ENCODE results near the gene RAD51B.

Gene RAD51B

GRCh38 chr14:68309616-68310015 lies 490.0 kb downstream of the RAD51B start:
- Mint-ChIP-seq H3K4me3 (no peak overlapping the region), H3K36me3 (ENCODE audit: low read depth) (no peaks in the 10 kb centered on the region), H3K27ac (no peak overlapping the region), H3K9me3 (no peaks in the 10 kb centered on the region), H3K27me3 (ENCODE audit: low read depth) (no peaks in the 10 kb centered on the region), H3K4me1 (ENCODE audit: low read depth) (peaks cover 8% of the 10 kb centered on the region)

DNA sequence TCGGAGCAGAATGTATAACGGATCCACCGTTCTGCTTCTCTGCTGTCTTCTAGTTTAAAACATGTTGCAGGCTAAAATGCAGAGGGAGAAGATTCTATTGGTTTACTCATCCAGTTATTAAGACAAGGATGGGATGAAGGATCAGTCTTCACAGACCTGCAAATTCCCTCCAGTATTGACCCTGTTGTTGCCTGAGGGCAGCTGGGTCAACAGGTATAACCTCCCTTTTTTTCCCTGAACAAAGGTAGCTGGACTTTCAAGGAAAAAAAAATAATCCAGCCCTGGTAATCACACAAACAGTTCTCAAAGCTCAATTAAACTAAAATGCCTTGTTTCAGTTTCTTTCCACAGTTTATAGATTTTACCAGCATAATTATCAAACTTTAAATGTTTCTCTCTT lies 492.7 kb downstream of the RAD51B start:
- H3K36me3 Mint-ChIP-seq (ENCODE audit: low read depth): peaks cover 2% of the 10 kb centered on the region
- no peak overlapping the region for H3K4me3 Mint-ChIP-seq
- no peak overlapping the region for H3K27ac Mint-ChIP-seq
- H3K27me3 Mint-ChIP-seq (ENCODE audit: low read depth): no peaks in the 10 kb centered on the region
- H3K4me1 Mint-ChIP-seq (ENCODE audit: low read depth): peaks cover 12% of the 10 kb centered on the region
- no peaks in the 10 kb centered on the region for H3K9me3 Mint-ChIP-seq

GRCh38 chr14:68312884-68313610 lies 493.5 kb downstream of the RAD51B start:
- Mint-ChIP-seq H3K4me1 (ENCODE audit: low read depth) (peaks cover 12% of the 10 kb centered on the region), H3K27me3 (ENCODE audit: low read depth) (no peaks in the 10 kb centered on the region), H3K27ac (no peak overlapping the region), H3K4me3 (no peak overlapping the region), H3K9me3 (peaks cover 3% of the 10 kb centered on the region), H3K36me3 (ENCODE audit: low read depth) (peaks cover 2% of the 10 kb centered on the region)

GRCh38 chr14:68314642-68315041 lies 495.1 kb downstream of the RAD51B start:
- Mint-ChIP-seq H3K36me3 (ENCODE audit: low read depth) (peaks cover 2% of the 10 kb centered on the region), H3K9me3 (peaks cover 3% of the 10 kb centered on the region), H3K27me3 (ENCODE audit: low read depth) (no peaks in the 10 kb centered on the region), H3K4me1 (ENCODE audit: low read depth) (peaks cover 12% of the 10 kb centered on the region), H3K4me3 (no peak overlapping the region), H3K27ac (no peak overlapping the region)

DNA sequence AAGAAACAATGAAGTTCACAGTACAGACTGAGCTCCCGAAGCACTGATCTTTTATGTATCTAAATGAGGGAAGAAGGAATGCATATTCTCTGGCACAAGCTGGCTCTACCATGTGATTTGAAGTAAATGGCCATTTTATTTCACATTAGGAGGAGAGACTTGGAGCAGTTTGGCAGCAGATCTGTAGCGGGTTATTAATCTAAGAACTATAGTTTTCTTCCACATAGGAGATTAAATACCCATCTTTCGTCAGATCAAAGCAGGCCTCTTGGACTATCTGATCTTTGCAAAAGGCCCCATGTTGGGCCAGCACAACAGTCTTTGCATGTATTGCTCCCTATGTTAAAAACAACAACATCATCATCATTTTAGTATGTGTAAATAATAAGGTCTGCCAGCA lies 495.5 kb downstream of the RAD51B start:
- Mint-ChIP-seq H3K27ac (no peak overlapping the region), H3K36me3 (ENCODE audit: low read depth) (peaks cover 2% of the 10 kb centered on the region), H3K27me3 (ENCODE audit: low read depth) (no peaks in the 10 kb centered on the region), H3K4me1 (ENCODE audit: low read depth) (peaks cover 12% of the 10 kb centered on the region), H3K9me3 (peaks cover 3% of the 10 kb centered on the region), H3K4me3 (no peak overlapping the region)

- Mint-ChIP-seq H3K4me3 (no peak overlapping the region), H3K4me1 (ENCODE audit: low read depth) (peaks cover 17% of the 10 kb centered on the region), H3K9me3 (peaks cover 8% of the 10 kb centered on the region), H3K36me3 (ENCODE audit: low read depth) (peaks cover 2% of the 10 kb centered on the region), H3K27ac (no peak overlapping the region), H3K27me3 (ENCODE audit: low read depth) (no peaks in the 10 kb centered on the region)
Observed at GRCh38 chr14:68316078-68316868, 496.7 kb downstream of the RAD51B start.

DNA sequence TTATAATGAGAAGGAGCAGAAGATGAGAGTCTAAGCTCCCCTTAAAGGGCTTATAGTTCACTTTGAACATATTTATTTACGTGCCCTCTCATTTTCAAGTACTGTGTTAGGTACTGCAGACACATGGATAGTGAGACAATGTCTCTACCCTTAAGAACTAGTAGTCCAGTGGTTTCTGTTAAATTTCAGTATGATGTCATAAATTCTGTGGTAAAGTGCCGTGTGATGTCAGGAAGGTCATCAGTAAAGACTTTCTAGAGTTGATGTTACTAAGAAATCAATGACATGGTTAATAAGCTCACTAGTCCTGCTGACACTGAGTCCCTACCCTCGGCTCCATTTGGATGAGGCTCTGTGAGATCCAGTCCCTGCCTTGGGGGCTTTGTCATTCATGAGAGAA lies 497.7 kb downstream of the RAD51B start:
- Mint-ChIP-seq H3K36me3 (ENCODE audit: low read depth) (peaks cover 2% of the 10 kb centered on the region), H3K4me1 (ENCODE audit: low read depth) (peaks cover 17% of the 10 kb centered on the region), H3K27ac (no peak overlapping the region), H3K9me3 (peaks cover 8% of the 10 kb centered on the region), H3K27me3 (ENCODE audit: low read depth) (no peaks in the 10 kb centered on the region), H3K4me3 (no peak overlapping the region)

- H3K9me3 Mint-ChIP-seq: peaks cover 8% of the 10 kb centered on the region
- H3K27me3 Mint-ChIP-seq (ENCODE audit: low read depth): no peaks in the 10 kb centered on the region
- H3K36me3 Mint-ChIP-seq (ENCODE audit: low read depth): peaks cover 2% of the 10 kb centered on the region
- H3K4me3 Mint-ChIP-seq: no peak overlapping the region
- H3K27ac Mint-ChIP-seq: no peak overlapping the region
- H3K4me1 Mint-ChIP-seq (ENCODE audit: low read depth): peaks cover 11% of the 10 kb centered on the region
Observed at GRCh38 chr14:68318828-68319227, 499.2 kb downstream of the RAD51B start.

GRCh38 chr14:68320495-68320894 lies 500.9 kb downstream of the RAD51B start:
- Mint-ChIP-seq H3K4me3 (no peak overlapping the region), H3K27me3 (ENCODE audit: low read depth) (no peaks in the 10 kb centered on the region), H3K9me3 (peaks cover 8% of the 10 kb centered on the region), H3K27ac (no peak overlapping the region), H3K4me1 (ENCODE audit: low read depth) (peaks cover 4% of the 10 kb centered on the region), H3K36me3 (ENCODE audit: low read depth) (peaks cover 2% of the 10 kb centered on the region)

- Mint-ChIP-seq H3K4me1 (ENCODE audit: low read depth) (peaks cover 4% of the 10 kb centered on the region), H3K27me3 (ENCODE audit: low read depth) (no peaks in the 10 kb centered on the region), H3K9me3 (peaks cover 5% of the 10 kb centered on the region), H3K36me3 (ENCODE audit: low read depth) (no peaks in the 10 kb centered on the region), H3K27ac (no peak overlapping the region), H3K4me3 (no peak overlapping the region)
Observed at GRCh38 chr14:68322940-68323620, 503.5 kb downstream of the RAD51B start.

GRCh38 chr14:68325267-68325807 lies 505.8 kb downstream of the RAD51B start:
- H3K4me1 Mint-ChIP-seq (ENCODE audit: low read depth): peaks cover 4% of the 10 kb centered on the region
- no peaks in the 10 kb centered on the region for H3K27me3 Mint-ChIP-seq (ENCODE audit: low read depth)
- no peaks in the 10 kb centered on the region for H3K36me3 Mint-ChIP-seq (ENCODE audit: low read depth)
- no peak overlapping the region for H3K27ac Mint-ChIP-seq
- no peak overlapping the region for H3K4me3 Mint-ChIP-seq
- H3K9me3 Mint-ChIP-seq: peaks cover 5% of the 10 kb centered on the region

DNA sequence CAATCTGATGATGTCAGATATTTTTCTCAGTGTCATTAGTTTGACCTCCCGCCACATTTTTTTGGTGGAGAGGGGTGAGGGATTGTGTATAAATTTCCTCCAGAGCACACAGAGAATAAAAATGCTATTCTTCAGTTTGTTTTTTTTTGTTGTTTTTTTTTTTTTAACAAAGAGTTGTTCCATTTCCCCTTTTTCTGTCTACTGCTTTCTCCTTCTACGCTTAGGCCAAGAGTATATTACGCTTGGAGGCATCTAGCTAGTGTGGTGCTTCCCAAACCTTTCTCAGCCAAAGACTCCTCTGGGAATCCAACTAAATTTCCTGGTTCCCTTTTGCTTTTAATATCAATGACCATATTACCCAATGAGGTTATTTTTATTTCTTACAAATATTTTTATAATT lies 507.7 kb downstream of the RAD51B start:
- Mint-ChIP-seq H3K9me3 (no peaks in the 10 kb centered on the region), H3K27ac (no peak overlapping the region), H3K4me1 (ENCODE audit: low read depth) (no peaks in the 10 kb centered on the region), H3K4me3 (no peak overlapping the region), H3K36me3 (ENCODE audit: low read depth) (no peaks in the 10 kb centered on the region), H3K27me3 (ENCODE audit: low read depth) (no peaks in the 10 kb centered on the region)

- H3K27me3 Mint-ChIP-seq (ENCODE audit: low read depth): no peaks in the 10 kb centered on the region
- no peak overlapping the region for H3K27ac Mint-ChIP-seq
- no peak overlapping the region for H3K4me3 Mint-ChIP-seq
- H3K4me1 Mint-ChIP-seq (ENCODE audit: low read depth): no peaks in the 10 kb centered on the region
- H3K36me3 Mint-ChIP-seq (ENCODE audit: low read depth): no peaks in the 10 kb centered on the region
- no peaks in the 10 kb centered on the region for H3K9me3 Mint-ChIP-seq
Observed at GRCh38 chr14:68328509-68328908, 508.9 kb downstream of the RAD51B start.

DNA sequence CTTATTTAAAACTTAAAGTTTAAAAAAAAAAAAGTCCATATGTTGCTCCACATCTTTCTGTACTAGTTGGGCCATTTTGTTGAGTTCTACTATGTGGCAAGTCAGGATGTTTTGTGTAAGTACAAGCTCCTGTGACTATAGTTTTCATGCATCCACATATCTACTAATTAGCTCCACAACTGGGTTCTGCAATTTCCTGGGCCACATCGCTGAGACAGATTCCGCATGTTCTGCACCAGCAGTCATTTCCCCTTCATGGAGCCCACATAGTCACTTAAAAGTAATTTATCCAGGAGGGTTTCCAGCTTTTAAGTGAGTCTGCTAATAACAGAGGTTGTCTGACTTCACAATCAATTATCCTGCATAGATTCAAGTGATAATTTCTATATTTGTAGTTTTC lies 511.8 kb downstream of the RAD51B start:
- Mint-ChIP-seq H3K4me1 (ENCODE audit: low read depth) (peaks cover 7% of the 10 kb centered on the region), H3K27ac (no peak overlapping the region), H3K27me3 (ENCODE audit: low read depth) (no peaks in the 10 kb centered on the region), H3K36me3 (ENCODE audit: low read depth) (no peaks in the 10 kb centered on the region), H3K9me3 (no peaks in the 10 kb centered on the region), H3K4me3 (no peak overlapping the region)

All from T-helper 1 cell treated with Interleukin-12 subunit alpha and Interleukin-12 subunit beta and Interleukin-4 antibody, amounts not matched to agents 30 μg/mL and 1 μg/mL, for 36 hours (primary cell).